GM18526 (cell line): ENCODE results near the gene COL5A1.

Experiments used
- POLR2A ChIP-seq: IDR thresholded peaks from 3 replicates; pipeline ENCODE4 v1.6.1; 2011; ENCODE audit not compliant: insufficient read length; ENCODE audit errors: extremely low read depth

COL5A1 gene

GRCh38 chr9:134682651-134683364 lies 41.2 kb downstream of the COL5A1 start:
- TF ChIP-seq POLR2A, result no peak

DNA sequence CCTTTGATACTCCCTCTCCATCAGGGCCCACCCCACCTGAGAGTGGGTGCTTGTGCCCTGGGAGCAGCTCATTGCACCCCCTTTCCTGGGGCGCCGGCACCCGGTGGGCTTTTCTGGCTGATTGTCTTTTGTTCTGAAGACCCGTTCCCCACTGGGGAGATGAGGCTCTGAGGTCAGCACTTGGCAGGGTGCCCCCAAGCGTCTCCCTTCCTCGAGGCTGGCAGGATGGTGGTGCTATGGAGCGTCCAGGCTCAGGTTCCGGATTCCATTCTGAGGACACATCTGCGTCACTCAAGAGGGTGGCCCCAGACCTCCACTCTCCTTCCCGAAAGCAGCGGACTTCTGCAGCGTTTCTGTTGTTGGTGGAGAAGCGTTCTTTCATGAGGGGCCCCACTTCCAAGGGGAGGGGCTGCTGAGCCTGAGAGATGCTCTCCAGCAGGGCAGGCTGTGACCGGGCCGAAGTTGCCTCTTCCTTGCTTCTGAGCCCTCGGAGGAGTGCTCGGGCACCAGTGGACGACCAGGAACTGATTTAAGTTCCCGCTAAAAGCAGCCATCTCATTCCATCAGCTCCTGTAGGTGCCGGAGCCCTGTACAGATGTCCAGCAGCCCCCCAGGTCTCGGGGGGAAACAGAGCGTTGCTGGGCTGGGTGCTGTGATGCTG lies 42.2 kb downstream of the COL5A1 start:
- TF ChIP-seq POLR2A, result no peak

- TF ChIP-seq POLR2A, result no peak
Measured at GRCh38 chr9:134684375-134684723, 42.7 kb downstream of the COL5A1 start.

DNA sequence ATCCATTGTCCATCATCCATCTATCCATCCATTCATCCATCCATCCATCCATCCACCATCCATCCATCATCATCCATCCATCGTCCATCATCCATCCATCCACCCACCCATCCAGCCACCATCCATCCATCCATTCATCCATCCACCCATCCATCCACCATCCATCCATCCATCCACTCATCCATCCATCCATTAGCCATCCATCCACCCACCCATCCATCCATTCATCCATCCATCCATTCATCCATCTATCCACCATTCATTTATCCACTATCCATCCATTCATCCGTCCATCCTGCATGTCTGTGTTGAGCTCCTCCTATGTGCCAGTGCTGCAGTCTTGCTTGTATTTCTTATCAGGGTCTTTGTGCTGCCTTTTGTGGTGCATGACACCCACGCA lies 44.2 kb downstream of the COL5A1 start:
- no peak for TF ChIP-seq POLR2A

DNA sequence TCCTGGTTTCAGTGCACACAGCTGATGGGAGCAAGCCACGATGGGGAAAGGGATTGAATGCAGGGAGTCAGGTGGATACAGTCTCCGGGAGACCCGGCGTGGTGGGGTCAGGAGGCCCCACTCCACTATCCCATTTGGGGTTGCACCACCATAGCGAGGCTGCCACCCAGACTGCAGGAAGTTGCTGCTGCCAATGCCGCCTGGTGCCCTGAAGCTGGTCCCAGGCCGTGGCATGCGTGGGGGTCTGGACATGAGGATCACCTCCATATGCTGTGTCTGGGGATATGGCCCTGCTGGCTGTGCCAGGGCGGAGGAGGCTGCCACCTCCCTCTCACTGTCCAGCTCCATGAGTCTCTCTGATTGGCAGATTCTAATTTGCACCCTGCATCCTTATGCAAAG lies 45.3 kb downstream of the COL5A1 start:
- TF ChIP-seq POLR2A, result no peak

GRCh38 chr9:134687556-134687955 lies 46.0 kb downstream of the COL5A1 start:
- TF ChIP-seq POLR2A, result no peak

DNA sequence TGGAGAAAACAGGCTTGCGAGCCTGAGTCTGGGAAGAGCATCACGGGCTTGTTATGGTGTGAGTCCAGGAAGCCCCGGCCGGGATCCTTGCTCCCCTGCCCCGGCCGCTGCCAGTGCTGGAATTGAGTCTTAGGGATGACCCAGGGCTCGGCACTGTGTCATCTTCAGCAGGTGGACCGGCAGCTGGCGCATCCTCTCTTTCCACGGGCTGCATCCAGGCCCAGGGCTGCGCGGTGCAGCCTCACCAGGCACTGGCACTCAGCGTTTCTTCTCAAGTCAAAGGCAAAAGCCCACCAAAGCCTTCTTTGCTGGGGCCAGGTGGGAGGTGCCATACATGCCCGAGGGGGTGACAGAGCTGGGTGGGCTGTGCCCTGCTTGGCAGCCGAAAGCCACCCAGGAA lies 46.6 kb downstream of the COL5A1 start:
- TF ChIP-seq POLR2A, result no peak

GRCh38 chr9:134688661-134689320 lies 47.2 kb downstream of the COL5A1 start:
- TF ChIP-seq POLR2A, result no peak

DNA sequence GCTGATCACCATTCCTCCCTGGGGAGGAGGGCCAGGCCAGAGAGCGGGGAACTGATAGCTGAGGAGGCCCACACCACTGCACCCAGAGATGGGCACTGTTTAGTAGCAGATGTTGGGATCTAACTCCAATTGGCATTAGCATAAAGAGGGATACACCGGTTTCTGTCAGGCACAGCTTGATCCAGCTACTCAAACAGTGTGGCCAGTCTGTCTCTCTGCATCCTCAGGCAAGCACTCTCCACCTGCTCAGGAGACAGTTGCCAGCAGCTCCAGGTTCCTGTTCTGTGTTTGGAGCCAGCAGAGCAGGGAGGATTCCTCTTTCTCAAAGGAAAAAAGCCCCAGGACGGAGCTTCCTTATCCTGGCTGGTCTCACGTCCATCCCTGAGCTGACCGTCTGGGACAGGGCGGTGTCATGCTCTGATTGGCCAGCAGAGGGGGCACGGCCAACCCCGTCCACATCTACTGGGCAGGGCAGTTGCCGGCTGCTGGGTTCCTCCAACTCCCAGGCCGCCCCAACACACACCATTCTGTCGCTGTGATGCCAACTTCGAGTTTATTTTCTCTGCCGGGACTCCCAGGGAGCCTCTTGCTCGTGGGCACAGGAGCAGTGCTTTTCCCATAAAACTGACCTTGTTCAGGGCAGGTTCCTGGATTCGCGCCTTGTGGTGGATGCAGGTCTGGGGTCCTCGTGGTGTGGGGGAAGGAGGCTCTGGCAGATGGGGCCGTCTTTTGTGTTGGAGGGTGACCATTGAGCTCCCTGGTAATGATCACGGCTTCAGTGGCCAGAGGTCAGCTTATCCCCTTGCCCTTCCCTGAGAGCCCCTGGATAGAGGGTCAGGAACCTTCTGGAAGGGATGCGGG lies 47.9 kb downstream of the COL5A1 start:
- no peak for TF ChIP-seq POLR2A

- TF ChIP-seq POLR2A, result no peak
Measured at GRCh38 chr9:134690301-134690751, 48.7 kb downstream of the COL5A1 start.

DNA sequence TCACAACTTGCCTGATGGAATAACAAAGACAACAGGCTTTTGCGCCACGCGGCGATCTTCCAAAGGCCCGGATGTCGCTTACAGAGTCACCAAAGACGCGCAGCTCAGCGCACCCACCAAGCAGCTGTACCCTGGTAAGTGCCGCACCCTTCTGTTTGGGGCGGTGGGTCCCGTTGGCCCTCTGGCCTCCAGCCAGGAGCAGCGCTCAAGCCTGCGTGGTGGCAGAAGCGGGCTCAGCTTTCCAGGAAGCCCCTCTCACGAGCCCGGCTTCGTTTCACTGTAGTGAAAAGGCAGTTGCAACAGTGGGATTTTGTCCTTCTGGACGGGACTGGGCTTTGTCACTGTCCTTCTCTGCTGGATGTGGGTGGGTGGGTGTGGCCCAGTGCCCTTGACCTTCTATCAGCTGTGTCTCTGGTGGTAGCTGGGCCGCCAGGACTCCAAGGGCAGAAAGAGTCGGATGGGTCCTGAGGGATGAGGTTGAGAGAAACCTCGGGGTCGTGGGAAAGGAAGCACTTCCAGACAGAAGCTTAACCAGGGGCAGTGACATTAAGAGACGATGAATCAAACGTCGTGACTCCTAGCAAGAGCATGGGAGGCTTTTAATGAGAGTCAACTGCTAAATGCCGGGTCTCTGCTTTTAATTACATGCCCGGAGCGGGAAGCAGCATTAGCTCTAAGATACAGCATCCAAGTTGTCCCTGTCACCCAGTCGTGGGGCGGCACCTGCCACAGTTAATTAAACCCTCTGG lies 49.5 kb downstream of the COL5A1 start:
- no peak for TF ChIP-seq POLR2A

DNA sequence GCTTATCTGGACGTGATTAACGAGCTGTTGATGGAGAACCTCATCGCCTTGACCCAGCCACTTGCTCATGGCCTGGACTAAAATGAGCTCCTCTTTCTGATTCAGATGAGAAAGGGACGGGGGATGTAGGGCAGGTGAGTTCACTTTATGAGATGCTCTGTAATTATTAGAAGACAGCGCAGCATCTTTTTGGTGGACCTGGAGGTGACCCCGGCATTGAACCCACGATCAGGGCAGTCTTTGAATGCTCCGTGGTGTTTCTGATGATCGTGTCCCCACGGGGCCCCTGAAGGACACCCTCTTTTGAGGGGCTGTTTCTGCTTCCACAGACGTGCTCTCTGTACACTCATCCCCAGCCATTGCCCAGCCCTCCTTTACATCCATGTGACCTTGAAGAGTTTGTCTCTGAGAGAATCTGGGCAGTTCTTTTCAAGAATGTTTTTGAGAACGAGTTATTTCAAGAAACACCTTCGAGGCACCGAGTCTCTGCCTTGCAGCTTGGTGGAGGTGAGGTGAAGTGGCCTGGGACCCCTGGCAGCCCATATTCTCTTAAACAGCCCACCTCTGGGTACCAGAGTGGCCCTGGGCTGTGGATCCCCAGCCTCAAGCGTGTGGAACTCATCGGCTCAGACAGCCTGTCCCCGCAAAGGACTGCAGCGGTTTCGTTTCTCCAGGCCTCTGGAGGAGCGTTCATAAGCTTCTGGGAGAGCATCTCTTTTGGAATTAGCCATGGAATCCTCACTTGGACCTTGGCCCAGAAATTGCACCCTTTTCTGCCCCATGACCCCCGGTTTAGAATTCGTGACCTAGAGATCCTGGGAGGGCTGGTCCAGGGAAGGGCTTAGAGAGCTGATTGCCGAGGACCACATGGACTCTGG lies 50.3 kb downstream of the COL5A1 start:
- no peak for TF ChIP-seq POLR2A

DNA sequence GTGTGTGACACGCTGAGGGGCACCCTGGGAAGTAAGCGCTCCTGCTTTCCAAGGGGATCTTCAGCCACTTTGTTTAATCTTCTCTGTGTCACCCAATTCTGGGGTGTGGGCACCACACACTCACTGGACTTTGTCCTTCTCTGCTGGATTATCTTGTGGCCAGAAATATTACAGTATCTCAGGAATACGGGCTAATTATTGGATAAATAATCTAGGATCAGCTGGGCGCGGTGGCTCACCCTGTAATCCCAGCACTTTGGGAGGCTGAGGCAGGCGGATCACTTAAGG lies 50.9 kb downstream of the COL5A1 start:
- TF ChIP-seq POLR2A, result no peak

DNA sequence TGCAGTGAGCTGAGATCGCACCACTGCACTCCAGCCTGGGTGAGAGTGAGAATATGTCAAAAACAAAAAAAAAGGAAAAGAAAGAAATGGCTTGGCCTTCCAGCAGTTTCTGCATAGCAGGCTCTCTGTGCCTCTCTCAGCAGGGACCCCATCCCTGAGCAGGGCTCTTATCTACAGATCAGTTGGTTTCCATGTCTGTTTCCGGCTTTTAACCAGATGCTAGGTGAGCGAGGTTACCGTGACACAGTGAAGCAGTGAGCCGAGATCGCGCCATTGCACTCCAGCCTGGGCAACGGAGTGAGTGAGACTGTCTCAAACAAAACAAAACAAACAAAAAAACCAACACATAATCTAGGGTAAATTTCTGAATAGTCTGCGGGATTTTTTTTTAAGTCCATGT lies 51.4 kb downstream of the COL5A1 start:
- TF ChIP-seq POLR2A, result no peak
